DOHH2 (cell line): ENCODE results near the gene TMEM184A.

Source experiments
- H3F3A ChIP-seq: fragments of 200-600 bp; sonication (generic), shearing (Covaris generic); 2 replicates; pipeline ENCODE4 v1.6.0; 2016; ENCODE audit warnings: antibody characterized with exemption, mild to moderate bottlenecking; ENCODE audit not compliant: control insufficient read depth, insufficient read depth
- H3K27ac ChIP-seq: fragments of 200-600 bp; sonication (generic); 2 replicates; pipeline ENCODE4 v1.5.1; 2014; ENCODE audit warnings: low read depth, mild to moderate bottlenecking, low read length, moderate library complexity
- H3K27me3 ChIP-seq: fragments of 200-600 bp; sonication (generic); 2 replicates; pipeline ENCODE4 v1.6.1; 2014; ENCODE audit warnings: mild to moderate bottlenecking, low read length, mixed read lengths; ENCODE audit not compliant: control insufficient read depth
- H3K36me3 ChIP-seq: fragments of 200-600 bp; sonication (generic); 2 replicates; pipeline ENCODE4 v1.6.1; 2014; ENCODE audit warnings: mild to moderate bottlenecking, low read length, moderate library complexity, mixed read lengths; ENCODE audit not compliant: control insufficient read depth
- H3K4me1 ChIP-seq: fragments of 200-600 bp; sonication (generic); 2 replicates; pipeline ENCODE4 v1.6.1; 2014; ENCODE audit warnings: mild to moderate bottlenecking, low read length, mixed read lengths; ENCODE audit not compliant: control insufficient read depth
- H3K4me2 ChIP-seq: fragments of 200-600 bp; sonication (generic); 2 replicates; pipeline ENCODE4 v1.6.0; 2014; ENCODE audit warnings: mild to moderate bottlenecking, low read length, moderate library complexity
- H3K4me3 ChIP-seq: fragments of 200-600 bp; sonication (generic); 2 replicates; pipeline ENCODE4 v1.5.1; 2014; ENCODE audit warnings: mild to moderate bottlenecking, low read length, mixed read lengths
- H3K79me2 ChIP-seq: fragments of 200-600 bp; sonication (generic); 2 replicates; pipeline ENCODE4 v1.6.1; 2014; ENCODE audit warnings: mild to moderate bottlenecking, low read length, mixed read lengths; ENCODE audit not compliant: control insufficient read depth
- H3K9me2 ChIP-seq: fragments of 200-600 bp; sonication (generic); replicated peaks from 2 replicates; pipeline ENCODE4 v1.6.1; 2014; ENCODE audit warnings: mild to moderate bottlenecking, low read length, mixed read lengths; ENCODE audit not compliant: control insufficient read depth
- H3K9me3 ChIP-seq: fragments of 200-600 bp; sonication (generic); 2 replicates; pipeline ENCODE4 v1.6.1; 2014; ENCODE audit warnings: antibody characterized with exemption, low read length, mixed read lengths; ENCODE audit not compliant: control insufficient read depth, insufficient read depth
- H4K20me1 ChIP-seq: fragments of 200-600 bp; sonication (generic); 2 replicates; pipeline ENCODE4 v1.6.0; 2014; ENCODE audit warnings: low read depth, mild to moderate bottlenecking, antibody characterized with exemption, low read length, moderate library complexity; ENCODE audit not compliant: control insufficient read depth, insufficient read depth
- CTCF ChIP-seq: fragments of 200-600 bp; sonication (generic); IDR thresholded peaks from one replicate; pipeline ENCODE4 v1.5.1; 2014; ENCODE audit warnings: antibody characterized with exemption, mild to moderate bottlenecking, low read depth, low read length; ENCODE audit not compliant: poor library complexity, severe bottlenecking
- EZH2phosphoT487 ChIP-seq: fragments of 200-600 bp; sonication (generic); IDR thresholded peaks from 2 replicates; pipeline ENCODE4 v1.6.1; 2017; ENCODE audit warnings: borderline replicate concordance, mild to moderate bottlenecking, antibody characterized with exemption, low read length, moderate library complexity, mixed read lengths

TMEM184A gene

DNA sequence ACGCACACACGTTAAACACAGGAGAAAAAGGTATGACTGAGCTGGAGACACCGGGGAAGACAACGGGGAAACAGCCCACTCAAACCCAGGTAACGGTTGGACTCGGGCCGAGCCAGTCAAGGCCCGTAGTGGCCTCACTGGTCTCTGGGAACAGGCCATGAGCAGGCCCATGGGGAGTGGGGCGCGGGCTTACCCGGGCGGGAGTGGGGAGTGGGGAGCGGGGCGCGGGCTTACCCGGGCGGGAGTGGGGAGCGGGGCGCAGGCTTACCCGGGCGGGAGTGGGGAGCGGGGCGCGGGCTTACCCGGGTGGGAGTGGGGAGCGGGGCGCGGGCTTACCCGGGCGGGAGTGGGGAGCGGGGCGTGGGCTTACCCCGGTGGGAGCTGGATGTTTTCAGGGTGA, 63.4 kb downstream of the TMEM184A start:
- H3K4me2 ChIP-seq: no peak overlapping the region
- H3K4me3 ChIP-seq: no peak overlapping the region
- peaks cover 91% of the 10 kb centered on the region for H3K36me3 ChIP-seq
- no peak overlapping the region for H3K27ac ChIP-seq
- H3K4me1 ChIP-seq: no peaks in the 10 kb centered on the region
- no peaks in the 10 kb centered on the region for H3K27me3 ChIP-seq
- H4K20me1 ChIP-seq: peaks cover 14% of the 10 kb centered on the region
- H3K79me2 ChIP-seq: no peaks in the 10 kb centered on the region; the same call in 1 of the 2 replicates
- H3K9me3 ChIP-seq: no peaks in the 10 kb centered on the region
- H3F3A ChIP-seq: no peaks in the 10 kb centered on the region
- H3K9me2 ChIP-seq: no peaks in the 10 kb centered on the region
- TF ChIP-seq EZH2phosphoT487 (no peak), CTCF (no peak)
